Fibroblast of mammary gland (primary cell): ENCODE measurements around the gene TNFAIP8L3.

Experiments
- DNase-seq: peaks from one replicate; pipeline ENCODE4 v3.0.0-alpha.2; 2010; ENCODE audit warnings: low read depth
- H3K4me3 ChIP-seq: 2 replicates; pipeline ENCODE4 v1.5.1; 2011; ENCODE audit warnings: low read depth, mild to moderate bottlenecking, low read length, moderate library complexity; ENCODE audit not compliant: control insufficient read depth
- CTCF ChIP-seq: conservative IDR thresholded peaks from 2 replicates; pipeline ENCODE4 v1.5.1; 2011; ENCODE audit warnings: low read depth, low read length, inconsistent platforms; ENCODE audit not compliant: control insufficient read depth, insufficient read depth

TNFAIP8L3 gene

DNA sequence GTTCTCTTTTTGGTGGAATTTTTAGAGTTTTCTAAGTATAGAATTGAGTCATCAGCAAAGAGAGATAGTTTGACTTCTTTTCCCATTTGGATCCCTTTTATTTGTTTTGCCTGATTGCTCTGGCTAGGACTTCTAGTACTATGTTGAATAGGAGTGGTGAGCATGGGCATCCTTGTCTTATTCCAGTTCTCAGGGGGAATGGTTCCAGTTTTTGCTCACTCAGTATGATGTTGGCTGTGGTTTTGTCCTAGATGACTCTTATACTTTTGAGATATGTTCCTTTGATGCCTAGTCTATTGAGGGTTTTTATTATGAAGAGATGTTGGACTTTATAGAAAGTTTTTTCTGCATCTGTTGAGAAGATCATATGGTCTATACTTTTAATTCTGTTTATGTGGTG, 72.5 kb downstream of the TNFAIP8L3 start:
- no peak for TF ChIP-seq CTCF
- no peak overlapping the region for H3K4me3 ChIP-seq
- peak; percentile 11 for DNase-seq

- TF ChIP-seq CTCF, result no peak
- DNase-seq, result no peak
- H3K4me3 ChIP-seq, result no peak overlapping the region
Observed at GRCh38 chr15:51016615-51017014, 78.1 kb downstream of the TNFAIP8L3 start.

GRCh38 chr15:51011212-51011611, 83.5 kb downstream of the TNFAIP8L3 start:
- DNase-seq, result no peak
- no peak for TF ChIP-seq CTCF
- H3K4me3 ChIP-seq, result no peak overlapping the region

- TF ChIP-seq CTCF, result no peak
- H3K4me3 ChIP-seq, result no peak overlapping the region
- DNase-seq, result no peak
Observed at GRCh38 chr15:51007131-51007666, 87.5 kb downstream of the TNFAIP8L3 start.
